ENCODE measurements around the gene TSC22D4.
A peak's percentile ranks its signal among the peaks of the same experiment; 100 is the strongest.

The TSC22D4 gene

GRCh38 chr7:100465702-100466311, 13.2 kb downstream of the TSC22D4 start:
- no peak overlapping the region for H3K4me3 ChIP-seq (ENCODE audit: low read depth, low read length)
- TF ChIP-seq CTCF (IDR thresholded peaks at IDR 0.05; ENCODE audit: low read depth, low read length) = peak; percentile 86
- in situ Hi-C loops (cut with HindIII; ENCODE audit: low sequenced_read_pairs) = no loop called here
- DNase-seq (ENCODE audit: low read depth, low spot score) = peak; percentile 80

GRCh38 chr7:100465299-100465698, 13.7 kb downstream of the TSC22D4 start:
- H3K4me3 ChIP-seq (ENCODE audit: low read depth, low read length) = no peak overlapping the region
- in situ Hi-C loops (cut with HindIII; ENCODE audit: low sequenced_read_pairs) = no loop called here
- no peak for DNase-seq (ENCODE audit: low read depth, low spot score)
- no peak for TF ChIP-seq CTCF (IDR thresholded peaks at IDR 0.05; ENCODE audit: low read depth, low read length)

GRCh38 chr7:100464791-100465190, 14.2 kb downstream of the TSC22D4 start:
- no peak for TF ChIP-seq CTCF (IDR thresholded peaks at IDR 0.05; ENCODE audit: low read depth, low read length)
- no peak overlapping the region for H3K4me3 ChIP-seq (ENCODE audit: low read depth, low read length)
- DNase-seq (ENCODE audit: low read depth, low spot score) = no peak
- in situ Hi-C loops (cut with HindIII; ENCODE audit: low sequenced_read_pairs) = no loop called here

GRCh38 chr7:100464210-100464660, 14.8 kb downstream of the TSC22D4 start, which contains the start of gene SPACDR:
TSS of gene SPACDR (minus strand) at chr7:100464260. CDS start at chr7:100464025, 235 bp downstream.
- no peak for TF ChIP-seq CTCF (IDR thresholded peaks at IDR 0.05; ENCODE audit: low read depth, low read length)
- no peak within 1 kb of the TSS for H3K4me3 ChIP-seq (ENCODE audit: low read depth, low read length)
- DNase-seq (ENCODE audit: low read depth, low spot score) = peak; percentile 44
- in situ Hi-C loops (cut with HindIII; ENCODE audit: low sequenced_read_pairs) = no loop called here

GRCh38 chr7:100457033-100457432, 22.0 kb downstream of the TSC22D4 start:
- no peak for DNase-seq (ENCODE audit: low read depth, low spot score)
- in situ Hi-C loops (cut with HindIII; ENCODE audit: low sequenced_read_pairs) = no loop called here
- no peak for TF ChIP-seq CTCF (IDR thresholded peaks at IDR 0.05; ENCODE audit: low read depth, low read length)
- H3K4me3 ChIP-seq (ENCODE audit: low read depth, low read length) = no peak overlapping the region

- in situ Hi-C loops (cut with HindIII; ENCODE audit: low sequenced_read_pairs) = no loop called here
- TF ChIP-seq CTCF (IDR thresholded peaks at IDR 0.05; ENCODE audit: low read depth, low read length) = no peak
- H3K4me3 ChIP-seq (ENCODE audit: low read depth, low read length) = no peak overlapping the region
- no peak for DNase-seq (ENCODE audit: low read depth, low spot score)
Measured at GRCh38 chr7:100456562-100456961, 22.5 kb downstream of the TSC22D4 start.
